ENCODE data around the gene METAP1D. TPM values are rescaled to one million over a fixed set of nuclear protein-coding genes. Genes with fewer than 3 reads are reported as not detected.

METAP1D gene
- total RNA-seq, 1 experiment from 2014 or later, result 15.8 TPM

DNA sequence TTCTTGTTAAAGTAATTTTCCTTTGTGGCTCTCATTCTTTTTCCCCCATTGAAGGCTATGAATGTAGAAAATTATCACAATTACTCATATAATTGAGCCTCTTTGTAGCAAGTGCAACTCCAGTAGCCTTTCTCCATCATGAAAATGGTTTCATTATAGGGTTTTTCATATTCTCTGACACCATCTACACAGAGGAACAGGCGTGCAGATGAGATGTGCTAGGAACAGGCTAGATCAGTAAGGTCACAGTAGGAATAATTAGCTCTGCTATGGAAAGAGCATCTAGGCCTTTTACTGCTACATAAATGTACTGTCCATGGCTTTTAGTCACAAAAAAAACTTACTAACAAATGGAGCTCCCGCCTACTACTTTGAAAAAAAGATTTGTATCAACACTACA, 73.0 kb downstream of the METAP1D start:
- ChIA-PET RAD21 (ENCODE audit: low non-redundant PET in 1 of 2, low total read pairs in 2 of 2, uncharacterized antibody in 2 of 2, unreplicated experiment in 2 of 2) (no interaction called here), CTCF (no interaction called here), POLR2A (no interaction called here)
- Histone ChIP-seq H3K9ac (ENCODE audit: low read length) (no peak overlapping the region), H3K27me3 (ENCODE audit: insufficient read depth, low read length) (no peaks in the 10 kb centered on the region), H3K79me2 (ENCODE audit: insufficient read depth, low read length) (no peaks in the 10 kb centered on the region), H4K20me1 (ENCODE audit: insufficient read depth) (no peaks in the 10 kb centered on the region), H3K4me2 (ENCODE audit: low read length) (no peak overlapping the region), H3K9me3 (ENCODE audit: control insufficient read depth in 1 of 2, insufficient read depth in 1 of 2, low read depth in 1 of 2, low read length in 2 of 2) (no peaks in the 10 kb centered on the region), H2AFZ (ENCODE audit: low read depth, low read length, poor library complexity, severe bottlenecking) (no peak overlapping the region), H3K4me1 (ENCODE audit: control insufficient read depth in 1 of 2, insufficient read depth in 2 of 2, low read length in 2 of 2) (no peaks in the 10 kb centered on the region), H3K9me2 (ENCODE audit: insufficient read depth) (no peaks in the 10 kb centered on the region), H3K4me3 (replicated peaks in 1 of 2; ENCODE audit: low read depth in 1 of 2, low read length in 2 of 2) (no peak overlapping the region), H3K27ac (ENCODE audit: low read depth, low read length) (no peak overlapping the region), H3K36me3 (ENCODE audit: control insufficient read depth in 1 of 2, insufficient read depth in 2 of 2, low read length in 2 of 2) (no peaks in the 10 kb centered on the region)
- TF ChIP-seq ZNF274 (IDR thresholded peaks at IDR 0.05; ENCODE audit: low read depth, low read length) (no peak), CBX3 (IDR thresholded peaks at IDR 0.05; ENCODE audit: low read depth) (no peak), TCF7L2 (IDR thresholded peaks at IDR 0.05; ENCODE audit: borderline replicate concordance, extremely low read depth, insufficient read depth, insufficient read length) (no peak), ELF1 (IDR thresholded peaks at IDR 0.05; ENCODE audit: borderline replicate concordance, low read depth) (no peak), SP1 (IDR thresholded peaks at IDR 0.05; ENCODE audit: low read depth) (no peak), SRF (IDR thresholded peaks at IDR 0.05; ENCODE audit: low read depth) (no peak), JUND (IDR thresholded peaks at IDR 0.05) (no peak), FOSL1 (IDR thresholded peaks at IDR 0.05; ENCODE audit: low read depth) (no peak)
- TF ChIP-seq, protein P1, sequence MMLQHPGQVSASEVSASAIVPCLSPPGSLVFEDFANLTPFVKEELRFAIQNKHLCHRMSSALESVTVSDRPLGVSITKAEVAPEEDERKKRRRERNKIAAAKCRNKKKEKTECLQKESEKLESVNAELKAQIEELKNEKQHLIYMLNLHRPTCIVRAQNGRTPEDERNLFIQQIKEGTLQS (IDR thresholded peaks at IDR 0.05), result no peak
- TF ChIP-seq, protein P2, sequence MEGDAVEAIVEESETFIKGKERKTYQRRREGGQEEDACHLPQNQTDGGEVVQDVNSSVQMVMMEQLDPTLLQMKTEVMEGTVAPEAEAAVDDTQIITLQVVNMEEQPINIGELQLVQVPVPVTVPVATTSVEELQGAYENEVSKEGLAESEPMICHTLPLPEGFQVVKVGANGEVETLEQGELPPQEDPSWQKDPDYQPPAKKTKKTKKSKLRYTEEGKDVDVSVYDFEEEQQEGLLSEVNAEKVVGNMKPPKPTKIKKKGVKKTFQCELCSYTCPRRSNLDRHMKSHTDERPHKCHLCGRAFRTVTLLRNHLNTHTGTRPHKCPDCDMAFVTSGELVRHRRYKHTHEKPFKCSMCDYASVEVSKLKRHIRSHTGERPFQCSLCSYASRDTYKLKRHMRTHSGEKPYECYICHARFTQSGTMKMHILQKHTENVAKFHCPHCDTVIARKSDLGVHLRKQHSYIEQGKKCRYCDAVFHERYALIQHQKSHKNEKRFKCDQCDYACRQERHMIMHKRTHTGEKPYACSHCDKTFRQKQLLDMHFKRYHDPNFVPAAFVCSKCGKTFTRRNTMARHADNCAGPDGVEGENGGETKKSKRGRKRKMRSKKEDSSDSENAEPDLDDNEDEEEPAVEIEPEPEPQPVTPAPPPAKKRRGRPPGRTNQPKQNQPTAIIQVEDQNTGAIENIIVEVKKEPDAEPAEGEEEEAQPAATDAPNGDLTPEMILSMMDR (IDR thresholded peaks at IDR 0.05 in 2 of 3, conservative IDR thresholded peaks at IDR 0.05 in 1 of 3; ENCODE audit: borderline replicate concordance in 1 of 3, insufficient read depth in 1 of 3, low read depth in 2 of 3, low read length in 2 of 3), result no peak
- intact Hi-C loops (cut with micrococcal nuclease), result no loop called here
- BruUV-seq (replicated peaks), result no TSS peak
- ATAC-seq (no peak), DNase-seq (ENCODE audit: low read depth, low spot score) (no peak)

Data from HCT116 (cell line).